GF-D8 (cell line): ENCODE data around the gene TERT.
"Not testable (repeated sequence)": the region's sequence is repeated elsewhere in the genome, so short reads cannot be mapped to it uniquely, and the experiment has no call there.

Experiments used
- DNase-seq: peaks from one replicate; lab custom pipeline; 2025; lab: John Stamatoyannopoulos, UW

The TERT gene

DNA sequence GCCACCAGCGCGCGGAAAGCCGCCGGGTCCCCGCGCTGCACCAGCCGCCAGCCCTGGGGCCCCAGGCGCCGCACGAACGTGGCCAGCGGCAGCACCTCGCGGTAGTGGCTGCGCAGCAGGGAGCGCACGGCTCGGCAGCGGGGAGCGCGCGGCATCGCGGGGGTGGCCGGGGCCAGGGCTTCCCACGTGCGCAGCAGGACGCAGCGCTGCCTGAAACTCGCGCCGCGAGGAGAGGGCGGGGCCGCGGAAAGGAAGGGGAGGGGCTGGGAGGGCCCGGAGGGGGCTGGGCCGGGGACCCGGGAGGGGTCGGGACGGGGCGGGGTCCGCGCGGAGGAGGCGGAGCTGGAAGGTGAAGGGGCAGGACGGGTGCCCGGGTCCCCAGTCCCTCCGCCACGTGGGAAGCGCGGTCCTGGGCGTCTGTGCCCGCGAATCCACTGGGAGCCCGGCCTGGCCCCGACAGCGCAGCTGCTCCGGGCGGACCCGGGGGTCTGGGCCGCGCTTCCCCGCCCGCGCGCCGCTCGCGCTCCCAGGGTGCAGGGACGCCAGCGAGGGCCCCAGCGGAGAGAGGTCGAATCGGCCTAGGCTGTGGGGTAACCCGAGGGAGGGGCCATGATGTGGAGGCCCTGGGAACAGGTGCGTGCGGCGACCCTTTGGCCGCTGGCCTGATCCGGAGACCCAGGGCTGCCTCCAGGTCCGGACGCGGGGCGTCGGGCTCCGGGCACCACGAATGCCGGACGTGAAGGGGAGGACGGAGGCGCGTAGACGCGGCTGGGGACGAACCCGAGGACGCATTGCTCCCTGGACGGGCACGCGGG is at the start of gene TERT:
Gene TERT (minus strand): TSS at position 234 of the 815 bp plus-strand sequence. CDS start 79 bp downstream, at position 155.
- no peak for DNase-seq

DNA sequence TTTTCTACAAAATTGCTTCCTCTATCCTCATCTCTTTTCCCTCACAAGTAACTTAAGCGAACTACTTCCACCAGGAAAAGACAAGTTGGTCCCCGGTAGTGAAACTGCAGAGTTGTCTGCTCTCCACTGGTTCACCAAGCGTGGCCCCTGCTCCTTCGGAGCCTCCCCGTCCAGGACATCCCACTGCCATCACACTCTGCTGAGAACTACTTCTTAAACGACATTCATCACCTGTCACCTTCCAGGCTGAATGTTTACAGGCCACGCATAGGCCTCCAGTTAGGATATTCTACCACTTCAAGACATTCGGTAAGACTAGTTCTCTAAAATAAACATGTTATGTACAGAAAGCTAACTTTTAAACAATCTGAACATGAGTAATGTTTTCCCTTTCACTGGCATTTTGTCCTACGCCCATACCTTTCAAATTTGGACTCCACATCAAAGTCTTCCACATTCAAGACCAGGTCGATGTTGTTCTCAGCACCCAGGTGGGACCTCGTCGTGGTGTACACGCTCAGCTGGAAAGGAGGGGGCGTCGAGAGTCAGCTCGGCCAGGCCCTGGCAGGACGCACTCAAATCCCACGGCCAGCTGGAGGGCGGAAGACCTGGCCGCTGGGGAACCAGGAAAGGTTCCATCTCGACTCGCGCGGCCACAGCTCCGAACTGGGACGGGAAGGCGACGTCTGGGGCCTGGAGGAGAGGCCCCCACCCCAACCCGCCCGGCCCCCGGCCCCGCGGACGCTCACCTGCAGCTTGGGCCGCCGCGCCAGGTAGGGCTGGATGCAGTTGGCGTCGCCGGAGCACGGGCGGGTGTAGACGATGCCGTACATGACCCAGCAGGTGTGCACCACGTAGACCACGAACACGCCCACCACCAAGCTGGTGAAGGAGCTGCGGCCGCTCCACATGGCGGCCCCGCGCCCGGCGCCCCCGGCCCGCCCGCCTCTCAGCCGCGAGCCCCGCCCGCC is 49.3 kb upstream of the TERT start:
- no peak for DNase-seq

- DNase-seq, result no peak
Measured at GRCh38 chr5:1343315-1343751, 48.5 kb upstream of the TERT start.

GRCh38 chr5:1342711-1343110 is 47.8 kb upstream of the TERT start:
- DNase-seq, result not testable (repeated sequence)

DNA sequence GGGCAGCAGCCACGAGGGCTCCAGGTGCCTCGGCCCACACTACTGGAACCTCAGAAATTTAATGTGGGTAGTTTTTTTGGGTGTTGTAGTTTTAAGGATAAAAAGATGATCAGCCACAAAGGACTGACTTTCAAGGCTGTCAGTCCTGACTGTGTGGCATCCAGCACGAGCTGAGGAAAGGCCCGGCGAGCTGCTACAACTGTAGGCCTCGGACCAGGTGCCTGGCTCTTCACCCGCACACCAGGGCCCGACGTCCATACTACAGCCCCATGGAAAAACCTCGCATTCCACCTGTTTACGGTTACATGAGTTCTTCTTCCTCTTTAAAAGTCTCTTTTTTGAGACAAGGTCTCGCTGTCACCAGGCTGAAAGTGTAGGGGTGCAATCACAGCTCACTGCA is 47.4 kb upstream of the TERT start:
- DNase-seq, result no peak

DNA sequence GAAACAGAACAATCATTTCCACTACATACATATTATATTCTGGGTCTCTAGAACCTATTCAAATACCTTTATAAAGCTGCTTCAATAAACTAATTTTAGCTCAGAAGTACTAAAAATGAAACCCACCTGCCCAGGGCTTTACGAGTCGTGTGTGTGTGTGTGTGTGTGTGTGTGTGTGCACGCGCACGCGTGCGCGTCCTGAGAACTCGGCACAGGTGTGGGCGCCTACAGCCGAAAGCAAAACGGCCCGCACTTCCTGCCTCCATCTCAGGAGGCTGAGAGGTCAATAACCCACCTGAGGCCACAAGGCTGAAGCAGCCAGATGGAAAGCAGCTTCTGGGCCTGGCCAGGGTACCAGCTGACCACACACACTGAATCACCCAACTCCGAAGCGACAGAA is 47.0 kb upstream of the TERT start:
- no peak for DNase-seq

DNA sequence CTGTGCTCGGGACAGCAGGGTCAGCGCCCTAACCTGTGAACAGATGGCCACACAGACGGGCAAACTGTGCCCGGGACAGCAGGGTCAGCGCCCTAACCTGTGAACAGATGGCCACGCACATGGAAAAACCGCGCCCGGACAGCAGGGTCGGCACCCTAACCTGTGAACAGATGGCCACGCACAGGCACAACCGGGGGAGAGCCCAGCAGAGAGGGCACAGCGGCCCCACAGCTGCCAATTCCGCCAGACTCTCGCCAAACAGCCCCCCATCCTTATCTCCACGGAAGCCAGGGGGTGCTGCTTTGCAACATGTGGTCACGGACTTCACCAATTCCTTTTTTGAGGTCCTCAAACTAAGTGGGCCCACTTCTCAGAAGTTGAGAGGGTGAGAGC is 44.9 kb upstream of the TERT start:
- DNase-seq, result not testable (repeated sequence)

DNA sequence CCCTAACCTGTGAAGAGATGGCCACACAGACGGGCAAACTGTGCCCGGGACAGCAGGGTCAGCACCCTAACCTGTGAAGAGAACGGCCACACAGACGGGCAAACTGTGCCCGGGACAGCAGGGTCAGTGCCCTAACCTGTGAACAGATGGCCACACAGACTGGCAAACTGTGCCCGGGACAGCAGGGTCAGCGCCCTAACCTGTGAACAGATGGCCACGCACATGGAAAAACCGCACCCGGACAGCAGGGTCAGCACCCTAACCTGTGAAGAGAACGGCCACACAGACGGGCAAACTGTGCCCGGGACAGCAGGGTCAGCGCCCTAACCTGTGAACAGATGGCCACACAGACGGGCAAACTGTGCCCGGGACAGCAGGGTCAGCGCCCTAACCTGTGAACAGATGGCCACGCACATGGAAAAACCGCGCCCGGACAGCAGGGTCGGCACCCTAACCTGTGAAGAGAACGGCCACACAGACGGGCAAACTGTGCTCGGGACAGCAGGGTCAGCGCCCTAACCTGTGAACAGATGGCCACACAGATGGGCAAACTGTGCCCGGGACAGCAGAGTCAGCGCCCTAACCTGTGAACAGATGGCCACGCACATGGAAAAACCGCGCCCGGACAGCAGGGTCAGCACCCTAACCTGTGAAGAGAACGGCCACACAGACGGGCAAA is 44.4 kb upstream of the TERT start:
- not testable (repeated sequence) for DNase-seq

DNA sequence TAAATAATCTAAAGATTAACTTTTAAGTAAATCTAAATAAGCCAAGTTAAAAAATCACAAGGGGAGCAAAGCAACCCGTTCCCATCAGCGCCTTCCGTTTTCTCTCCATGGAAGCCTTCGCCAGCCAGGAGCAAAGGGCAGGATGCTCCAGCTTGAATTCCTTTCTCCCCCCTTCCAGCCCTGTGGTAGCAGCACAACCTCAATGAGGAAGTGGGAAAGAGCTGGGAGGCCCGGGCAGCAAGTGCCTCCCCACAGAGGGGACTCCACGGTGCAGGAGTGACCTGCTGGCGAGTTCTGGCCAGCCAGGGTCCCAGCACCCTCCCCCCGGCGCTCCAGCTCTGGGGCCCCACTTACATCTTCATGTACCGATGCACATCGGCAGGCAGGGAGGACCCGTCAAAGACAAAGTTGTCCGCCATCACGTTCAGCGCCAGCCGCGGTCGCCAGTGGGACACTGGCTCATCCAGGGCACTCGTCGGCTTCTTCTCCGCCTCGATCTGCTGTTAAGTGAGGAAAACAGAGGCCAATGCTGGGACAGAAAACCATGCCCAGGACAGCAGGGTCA is 43.7 kb upstream of the TERT start:
- DNase-seq, result no peak

- no peak for DNase-seq
Measured at GRCh38 chr5:1338196-1338490, 43.3 kb upstream of the TERT start.

DNA sequence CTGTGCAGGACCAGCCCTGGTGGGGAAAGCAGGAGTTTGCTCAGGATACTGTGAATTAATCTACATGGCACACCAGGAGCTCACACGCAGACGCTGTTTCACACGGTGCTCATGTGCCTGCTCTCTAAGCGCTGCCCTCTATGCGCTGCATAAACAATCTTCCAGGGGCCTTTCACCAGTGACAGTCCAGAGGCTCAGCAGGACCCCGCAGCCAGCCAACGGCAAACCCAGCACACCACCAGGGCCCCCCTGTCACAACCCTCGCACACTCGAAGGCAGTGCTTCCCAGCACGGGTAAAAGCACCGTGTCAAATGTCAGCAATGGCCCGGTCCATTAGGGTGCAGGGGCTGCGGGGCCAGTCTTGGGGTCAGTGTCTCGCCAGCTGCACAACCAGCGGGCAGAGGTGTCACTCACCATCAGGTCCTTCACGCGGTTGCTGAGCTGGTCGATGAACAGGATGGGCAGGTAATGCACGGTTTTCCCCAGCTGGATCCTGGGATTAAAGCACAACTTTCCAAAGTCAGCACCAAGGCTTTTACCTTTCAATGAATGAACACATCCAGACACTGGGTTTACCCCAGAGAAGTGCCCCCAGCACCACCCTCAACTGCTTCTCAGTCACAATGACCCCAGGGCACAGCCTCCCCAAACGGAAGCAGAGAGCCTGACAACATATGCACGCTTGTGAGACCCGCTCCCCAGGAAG is 42.8 kb upstream of the TERT start:
- no peak for DNase-seq

GRCh38 chr5:1336749-1337488 is 42.1 kb upstream of the TERT start:
- DNase-seq, result no peak

- no peak for DNase-seq
Measured at GRCh38 chr5:1336106-1336561, 41.3 kb upstream of the TERT start.

DNA sequence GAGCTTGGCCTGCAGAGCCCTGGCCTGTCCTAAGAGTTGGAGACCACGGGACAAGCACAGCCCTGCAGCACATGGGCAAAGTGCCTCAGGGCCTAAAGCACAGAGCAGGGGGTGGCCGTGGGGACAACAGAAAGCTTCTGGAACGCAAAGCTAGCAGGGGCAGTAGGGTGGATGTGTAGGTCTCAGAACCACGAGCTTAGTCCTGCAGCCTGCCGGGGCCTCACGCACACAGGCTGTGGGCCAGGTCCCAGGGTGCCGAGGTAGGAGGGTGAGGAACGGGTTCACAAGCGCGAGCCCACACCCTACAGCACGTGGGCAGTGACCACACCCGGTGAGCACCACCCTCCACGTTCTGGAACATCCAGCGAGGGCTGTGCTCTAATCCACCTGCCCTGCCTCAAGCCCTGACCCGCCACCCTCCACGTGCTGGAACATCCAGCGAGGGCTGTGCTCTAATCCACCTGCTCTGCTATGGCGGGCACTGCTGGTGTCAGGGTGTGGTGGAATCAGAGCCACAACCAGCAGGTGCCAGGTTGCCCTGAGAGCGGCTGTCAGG is 40.8 kb upstream of the TERT start:
- DNase-seq, result no peak

GRCh38 chr5:1334831-1335539 is 40.1 kb upstream of the TERT start:
- no peak for DNase-seq

DNA sequence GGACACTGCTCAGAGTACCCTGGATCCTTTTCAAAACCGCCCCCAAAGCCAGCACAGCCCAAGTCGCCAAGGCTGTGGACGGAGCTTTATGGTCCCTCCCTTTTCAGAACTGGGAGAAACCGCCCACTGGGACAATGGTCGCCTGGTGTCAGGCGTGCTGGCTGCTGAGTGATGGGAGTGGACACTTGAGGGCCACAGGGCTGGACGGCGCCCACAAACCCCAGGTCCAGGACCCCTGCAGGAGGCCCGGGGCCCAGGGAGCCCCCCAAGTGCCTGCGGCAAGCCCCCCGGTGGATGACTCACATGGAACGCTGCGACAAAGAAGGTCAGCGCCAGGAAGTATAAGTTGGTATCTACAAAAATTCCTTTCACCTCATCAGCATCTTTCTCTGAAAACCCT is 39.1 kb upstream of the TERT start:
- DNase-seq, result no peak

GRCh38 chr5:1333286-1333685 is 38.4 kb upstream of the TERT start:
- not testable (repeated sequence) for DNase-seq

DNA sequence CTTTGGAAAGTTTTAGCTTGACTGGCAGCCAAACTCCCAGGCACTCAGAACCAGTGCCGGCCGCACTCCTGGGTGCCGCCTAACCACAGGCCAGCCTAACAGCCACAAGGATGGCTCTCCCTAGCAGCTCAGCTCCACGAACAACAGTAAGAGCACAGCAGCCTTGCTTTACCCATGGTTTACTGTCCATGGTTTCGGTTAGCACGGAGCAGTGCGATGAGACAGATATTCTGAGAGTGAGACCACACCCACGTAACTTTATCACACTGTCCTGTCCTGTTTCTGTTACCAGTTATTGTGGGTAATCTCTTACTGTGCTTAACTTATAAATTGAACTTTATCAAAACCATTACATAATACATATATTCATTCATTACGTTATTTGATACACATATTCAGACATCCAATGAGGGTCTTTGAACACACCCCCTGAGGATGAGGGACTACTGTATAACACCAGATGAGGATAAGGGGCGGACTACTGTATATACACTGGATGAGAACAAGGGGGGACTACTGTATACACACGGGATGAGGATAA is 37.7 kb upstream of the TERT start:
- no peak for DNase-seq

GRCh38 chr5:1331861-1332405 is 37.1 kb upstream of the TERT start:
- no peak for DNase-seq
